ENCODE data around the gene CLEC10A. TPM values are rescaled to one million over a fixed set of nuclear protein-coding genes. Genes with fewer than 3 reads are reported as not detected.

Gene CLEC10A
- total RNA-seq, 1 experiment from 2014 or later = not detected

DNA sequence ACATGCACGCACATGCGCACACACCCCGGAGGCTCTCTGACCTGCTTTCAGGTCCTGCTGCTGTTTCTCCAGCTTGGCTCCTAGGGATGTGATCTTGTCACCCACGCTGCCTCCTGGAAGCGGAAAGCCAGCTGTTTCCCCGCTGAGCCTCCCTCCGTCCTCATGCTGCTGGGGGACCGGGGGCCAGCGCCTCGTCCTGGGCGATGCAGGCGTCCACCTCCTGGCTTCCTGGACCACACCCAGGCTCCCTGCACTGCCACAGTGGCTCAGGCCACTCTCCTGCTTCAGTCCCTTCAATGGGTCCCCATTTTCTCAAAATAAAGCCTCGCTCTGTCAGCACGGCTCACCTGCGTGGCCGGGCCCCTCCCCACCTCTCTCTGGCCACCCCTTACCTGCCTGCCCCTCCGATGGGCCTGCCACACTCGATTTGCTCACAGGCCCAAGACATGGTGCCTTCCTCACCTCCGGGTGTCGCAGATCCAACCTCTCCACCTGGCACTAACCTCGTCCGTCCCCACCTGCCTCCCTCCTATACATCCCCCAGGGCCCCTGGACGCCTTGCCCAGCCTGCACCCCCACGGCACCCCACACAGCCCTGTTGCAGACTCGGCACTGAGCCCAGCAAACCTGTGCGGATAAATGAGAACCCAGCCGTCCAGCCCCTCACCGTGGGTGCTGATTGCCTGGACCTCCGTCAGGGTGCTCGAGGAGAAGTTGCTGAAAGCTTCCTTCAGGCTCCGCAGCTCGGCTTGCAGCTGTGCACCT is 27.9 kb upstream of the CLEC10A start:
- TF ChIP-seq EZH2phosphoT487 (IDR thresholded peaks at IDR 0.05; ENCODE audit: borderline replicate concordance, low read length) = no peak
- TF ChIP-seq, protein P1, sequence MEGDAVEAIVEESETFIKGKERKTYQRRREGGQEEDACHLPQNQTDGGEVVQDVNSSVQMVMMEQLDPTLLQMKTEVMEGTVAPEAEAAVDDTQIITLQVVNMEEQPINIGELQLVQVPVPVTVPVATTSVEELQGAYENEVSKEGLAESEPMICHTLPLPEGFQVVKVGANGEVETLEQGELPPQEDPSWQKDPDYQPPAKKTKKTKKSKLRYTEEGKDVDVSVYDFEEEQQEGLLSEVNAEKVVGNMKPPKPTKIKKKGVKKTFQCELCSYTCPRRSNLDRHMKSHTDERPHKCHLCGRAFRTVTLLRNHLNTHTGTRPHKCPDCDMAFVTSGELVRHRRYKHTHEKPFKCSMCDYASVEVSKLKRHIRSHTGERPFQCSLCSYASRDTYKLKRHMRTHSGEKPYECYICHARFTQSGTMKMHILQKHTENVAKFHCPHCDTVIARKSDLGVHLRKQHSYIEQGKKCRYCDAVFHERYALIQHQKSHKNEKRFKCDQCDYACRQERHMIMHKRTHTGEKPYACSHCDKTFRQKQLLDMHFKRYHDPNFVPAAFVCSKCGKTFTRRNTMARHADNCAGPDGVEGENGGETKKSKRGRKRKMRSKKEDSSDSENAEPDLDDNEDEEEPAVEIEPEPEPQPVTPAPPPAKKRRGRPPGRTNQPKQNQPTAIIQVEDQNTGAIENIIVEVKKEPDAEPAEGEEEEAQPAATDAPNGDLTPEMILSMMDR (conservative IDR thresholded peaks at IDR 0.05; ENCODE audit: low read depth, low read length) = no peak
- no peak for TF ChIP-seq EZH2 (IDR thresholded peaks at IDR 0.05; ENCODE audit: low read length, unreplicated experiment)
- H3K27me3 ChIP-seq (ENCODE audit: low read length) = no peaks in the 10 kb centered on the region
- no peak for ATAC-seq
- H3K4me1 ChIP-seq (ENCODE audit: insufficient read depth, low read length) = no peaks in the 10 kb centered on the region
- no peaks in the 10 kb centered on the region for H3K9me2 ChIP-seq (replicated peaks; ENCODE audit: low read length)
- CTCF ChIA-PET = no interaction called here
- no peaks in the 10 kb centered on the region for H4K20me1 ChIP-seq (ENCODE audit: low read length)
- no peak overlapping the region for H2AFZ ChIP-seq (ENCODE audit: low read length)
- H3F3A ChIP-seq (ENCODE audit: low read length, unreplicated experiment) = no peaks in the 10 kb centered on the region
- no peak overlapping the region for H3K4me3 ChIP-seq (ENCODE audit: low read length)
- no peak overlapping the region for H3K4me2 ChIP-seq (ENCODE audit: low read length)
- no peak for DNase-seq
- POLR2A ChIA-PET (ENCODE audit: unreplicated experiment) = no interaction called here
- intact Hi-C loops (cut with micrococcal nuclease) = no loop called here
- no peaks in the 10 kb centered on the region for H3K36me3 ChIP-seq (ENCODE audit: low read depth, low read length)
- no peak overlapping the region for H3K27ac ChIP-seq (ENCODE audit: low read length)
- H3K79me2 ChIP-seq (ENCODE audit: low read length) = no peaks in the 10 kb centered on the region
- BruUV-seq (replicated peaks) = no TSS peak
- H3K9ac ChIP-seq (ENCODE audit: low read length) = no peak overlapping the region
- H3K9me3 ChIP-seq (ENCODE audit: low read length) = no peaks in the 10 kb centered on the region

DNA sequence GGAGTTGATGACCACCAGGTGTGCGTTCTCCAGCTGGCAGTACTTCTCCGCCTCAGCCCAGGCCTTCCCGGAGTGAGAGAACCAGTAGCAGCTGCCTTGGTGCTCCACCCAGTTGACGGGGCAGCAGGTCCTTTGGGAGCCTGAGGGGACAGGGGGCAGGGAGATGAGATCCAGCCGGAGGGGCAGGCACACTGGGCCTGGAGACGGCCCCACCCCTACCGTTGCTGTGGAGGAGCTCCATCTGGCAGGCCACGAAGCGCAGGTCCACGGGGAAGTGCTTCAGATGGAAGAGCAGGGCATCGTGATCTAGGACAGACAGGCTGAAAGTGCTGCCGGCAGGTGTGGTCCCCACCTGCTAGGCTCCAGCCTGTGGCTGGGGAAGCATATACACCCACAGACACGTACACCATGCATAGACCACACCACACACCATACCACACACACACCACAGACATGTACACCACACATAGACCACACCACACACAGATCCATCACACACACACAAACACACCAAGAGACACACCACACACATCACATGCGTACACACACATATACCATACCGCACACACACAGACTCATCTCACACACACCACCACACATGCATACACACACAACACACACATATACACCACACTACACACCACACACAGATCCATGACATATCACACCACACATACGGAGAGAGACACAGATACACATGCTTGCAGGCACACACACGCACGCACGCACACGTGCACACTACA is 27.1 kb upstream of the CLEC10A start:
- intact Hi-C loops (cut with micrococcal nuclease) = no loop called here
- ChIA-PET POLR2A (ENCODE audit: unreplicated experiment) (no interaction called here), CTCF (no interaction called here)
- Histone ChIP-seq H3K36me3 (ENCODE audit: low read depth, low read length) (no peaks in the 10 kb centered on the region), H4K20me1 (ENCODE audit: low read length) (no peaks in the 10 kb centered on the region), H3F3A (ENCODE audit: low read length, unreplicated experiment) (no peaks in the 10 kb centered on the region), H3K4me2 (ENCODE audit: low read length) (no peak overlapping the region), H3K4me1 (ENCODE audit: insufficient read depth, low read length) (no peaks in the 10 kb centered on the region), H3K79me2 (ENCODE audit: low read length) (no peaks in the 10 kb centered on the region), H3K9me3 (ENCODE audit: low read length) (no peaks in the 10 kb centered on the region), H3K27me3 (ENCODE audit: low read length) (no peaks in the 10 kb centered on the region), H3K9ac (ENCODE audit: low read length) (no peak overlapping the region), H3K27ac (ENCODE audit: low read length) (no peak overlapping the region), H2AFZ (ENCODE audit: low read length) (no peak overlapping the region), H3K9me2 (replicated peaks; ENCODE audit: low read length) (no peaks in the 10 kb centered on the region), H3K4me3 (ENCODE audit: low read length) (no peak overlapping the region)
- no peak for ATAC-seq
- no TSS peak for BruUV-seq (replicated peaks)
- TF ChIP-seq, protein P1 (conservative IDR thresholded peaks at IDR 0.05; ENCODE audit: low read depth, low read length) = no peak
- TF ChIP-seq EZH2phosphoT487 (IDR thresholded peaks at IDR 0.05; ENCODE audit: borderline replicate concordance, low read length) (no peak), EZH2 (IDR thresholded peaks at IDR 0.05; ENCODE audit: low read length, unreplicated experiment) (no peak)
- no peak for DNase-seq

DNA sequence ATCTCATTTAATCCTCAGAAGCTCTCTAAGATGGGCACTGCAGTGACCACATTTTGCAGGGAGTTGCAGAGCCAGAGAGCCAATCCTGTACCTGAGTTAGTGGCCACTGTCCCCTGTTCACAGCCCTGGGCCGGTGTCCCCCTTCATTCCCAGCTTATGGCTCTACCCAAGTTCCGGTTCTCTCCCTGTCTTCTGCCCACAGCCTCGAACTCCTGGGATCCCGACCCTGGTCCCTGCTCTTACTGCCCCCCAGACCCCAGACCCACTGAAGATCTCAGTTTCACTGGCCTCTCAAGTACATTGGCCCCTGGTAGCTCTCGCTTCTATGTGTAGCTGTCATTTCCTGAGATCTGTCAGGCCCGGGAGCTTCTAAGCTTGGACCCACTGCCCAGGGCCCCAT is 22.4 kb upstream of the CLEC10A start:
- Histone ChIP-seq H2AFZ (ENCODE audit: low read length) (no peak overlapping the region), H3K4me3 (ENCODE audit: low read length) (no peak overlapping the region), H3K36me3 (ENCODE audit: low read depth, low read length) (no peaks in the 10 kb centered on the region), H3K4me2 (ENCODE audit: low read length) (no peak overlapping the region), H3K9me3 (ENCODE audit: low read length) (no peaks in the 10 kb centered on the region), H3K27ac (ENCODE audit: low read length) (no peak overlapping the region), H3F3A (ENCODE audit: low read length, unreplicated experiment) (no peaks in the 10 kb centered on the region), H4K20me1 (ENCODE audit: low read length) (no peaks in the 10 kb centered on the region), H3K4me1 (ENCODE audit: insufficient read depth, low read length) (no peaks in the 10 kb centered on the region; the same call in 1 of the 2 replicates), H3K9me2 (replicated peaks; ENCODE audit: low read length) (no peaks in the 10 kb centered on the region), H3K79me2 (ENCODE audit: low read length) (no peaks in the 10 kb centered on the region), H3K27me3 (ENCODE audit: low read length) (no peaks in the 10 kb centered on the region), H3K9ac (ENCODE audit: low read length) (no peak overlapping the region)
- intact Hi-C loops (cut with micrococcal nuclease) = no loop called here
- CTCF ChIA-PET = no interaction called here
- TF ChIP-seq EZH2 (IDR thresholded peaks at IDR 0.05; ENCODE audit: low read length, unreplicated experiment) (no peak), EZH2phosphoT487 (IDR thresholded peaks at IDR 0.05; ENCODE audit: borderline replicate concordance, low read length) (no peak)
- TF ChIP-seq, protein P1 (conservative IDR thresholded peaks at IDR 0.05; ENCODE audit: low read depth, low read length) = no peak
- ATAC-seq (no peak), DNase-seq (no peak)
- no TSS peak for BruUV-seq (replicated peaks)
- POLR2A ChIA-PET (ENCODE audit: unreplicated experiment) = no interaction called here

Measured in PC-3 (cell line).